A673 (cell line): Measurements from ENCODE around the gene SLC22A23. TPM values are rescaled to one million over a fixed set of nuclear protein-coding genes. Genes with fewer than 3 reads are reported as not detected.

Source experiments
- BruUV-seq: library from RNA; stranded (reverse); fragments of 400-500 nt; replicated peaks from 2 replicates; lab custom pipeline; 2021; lab: Mats Ljungman, UMichigan
- CTCF ChIA-PET: fragments of 300-600 bp; sonication (Branson Sonifier 250); formaldehyde crosslinking; loops from one replicate; lab custom pipeline; 2022; ENCODE audit warnings: antibody characterized with exemption; lab: Charles Lee
- POLR2A ChIA-PET: fragments of 300-600 bp; sonication (Branson Sonifier 250); formaldehyde crosslinking; loops from one replicate; lab custom pipeline; 2022; ENCODE audit warnings: antibody characterized with exemption; ENCODE audit not compliant: low non-redundant PET; lab: Charles Lee
- DNase-seq: peaks from one replicate; pipeline ENCODE4 v3.0.0-alpha.2; 2015; ENCODE audit warnings: low spot score
- H3K27ac ChIP-seq: fragments of 200-600 bp; sonication (generic); 2 replicates; pipeline ENCODE4 v1.5.1; 2016; ENCODE audit warnings: mixed run types, low read depth, mild to moderate bottlenecking, mixed read lengths, antibody characterized with exemption, low read length; ENCODE audit not compliant: poor library complexity, severe bottlenecking
- H3K27me3 ChIP-seq: fragments of 200-600 bp; sonication (generic); replicated peaks from 2 replicates; pipeline ENCODE4 v1.6.1; 2017; ENCODE audit warnings: mixed run types, low read depth, mild to moderate bottlenecking, mixed read lengths, antibody characterized with exemption, low read length; ENCODE audit not compliant: insufficient read depth, poor library complexity
- H3K36me3 ChIP-seq: fragments of 200-600 bp; sonication (generic); 2 replicates; pipeline ENCODE4 v1.6.1; 2016; ENCODE audit warnings: mixed run types, mild to moderate bottlenecking, mixed read lengths, antibody characterized with exemption, low read length; ENCODE audit not compliant: insufficient read depth, poor library complexity, severe bottlenecking
- H3K4me1 ChIP-seq: fragments of 200-600 bp; sonication (generic); 2 replicates; pipeline ENCODE4 v1.6.1; 2017; ENCODE audit warnings: mixed run types, mild to moderate bottlenecking, mixed read lengths, antibody characterized with exemption, low read length; ENCODE audit not compliant: insufficient read depth, poor library complexity, severe bottlenecking
- H3K4me3 ChIP-seq: fragments of 200-600 bp; sonication (generic); 2 replicates; pipeline ENCODE4 v1.5.1; 2016; ENCODE audit warnings: low read depth, mixed run types, mild to moderate bottlenecking, mixed read lengths, low read length; ENCODE audit not compliant: poor library complexity, severe bottlenecking
- H3K9me3 ChIP-seq: fragments of 200-600 bp; sonication (generic); 2 replicates; pipeline ENCODE4 v1.6.1; 2016; ENCODE audit warnings: mixed run types, low read depth, mild to moderate bottlenecking, mixed read lengths, antibody characterized with exemption, low read length; ENCODE audit not compliant: poor library complexity, severe bottlenecking
- CTCF ChIP-seq: fragments of 300-800, 200-600 bp; sonication (generic); conservative IDR thresholded peaks from 2 replicates; pipeline ENCODE4 v1.5.1; 2017; ENCODE audit warnings: low read depth, mild to moderate bottlenecking, antibody characterized with exemption, low read length, moderate library complexity, mixed read lengths
- EZH2 ChIP-seq: fragments of 200-600 bp; sonication (generic); IDR thresholded peaks from 2 replicates; pipeline ENCODE4 v1.6.1; 2017; ENCODE audit warnings: borderline replicate concordance, low read depth, mild to moderate bottlenecking, mixed read lengths, antibody characterized with exemption, low read length; ENCODE audit not compliant: poor library complexity, severe bottlenecking
- intact Hi-C: fragments of 100-400 bp; cut with micrococcal nuclease; formaldehyde crosslinking; loops from one replicate; pipeline ENCODE4 v1.10.0; 2022; ENCODE audit not compliant: unreplicated experiment
- total RNA-seq: library from RNA; stranded (reverse); gene quantifications from 2 replicates; pipeline ENCODE4 v1.2.3, GENCODE V29; 2021

Gene SLC22A23
- total RNA-seq, 1 experiment from 2014 or later: 6.2 TPM

- BruUV-seq: no TSS peak
- peaks cover 67% of the 10 kb centered on the region for H3K4me1 ChIP-seq
- ChIA-PET CTCF (no interaction called here), POLR2A (no interaction called here)
- H3K27ac ChIP-seq: no peak overlapping the region
- H3K4me3 ChIP-seq: no peak overlapping the region
- intact Hi-C loops: no loop called here
- H3K9me3 ChIP-seq: no peaks in the 10 kb centered on the region
- TF ChIP-seq EZH2 (no peak), CTCF (no peak)
- no peaks in the 10 kb centered on the region for H3K27me3 ChIP-seq
- no peaks in the 10 kb centered on the region for H3K36me3 ChIP-seq
- no peak for DNase-seq
These were observed 104.9 kb downstream of the SLC22A23 start for GRCh38 chr6:3351829-3352524.

DNA sequence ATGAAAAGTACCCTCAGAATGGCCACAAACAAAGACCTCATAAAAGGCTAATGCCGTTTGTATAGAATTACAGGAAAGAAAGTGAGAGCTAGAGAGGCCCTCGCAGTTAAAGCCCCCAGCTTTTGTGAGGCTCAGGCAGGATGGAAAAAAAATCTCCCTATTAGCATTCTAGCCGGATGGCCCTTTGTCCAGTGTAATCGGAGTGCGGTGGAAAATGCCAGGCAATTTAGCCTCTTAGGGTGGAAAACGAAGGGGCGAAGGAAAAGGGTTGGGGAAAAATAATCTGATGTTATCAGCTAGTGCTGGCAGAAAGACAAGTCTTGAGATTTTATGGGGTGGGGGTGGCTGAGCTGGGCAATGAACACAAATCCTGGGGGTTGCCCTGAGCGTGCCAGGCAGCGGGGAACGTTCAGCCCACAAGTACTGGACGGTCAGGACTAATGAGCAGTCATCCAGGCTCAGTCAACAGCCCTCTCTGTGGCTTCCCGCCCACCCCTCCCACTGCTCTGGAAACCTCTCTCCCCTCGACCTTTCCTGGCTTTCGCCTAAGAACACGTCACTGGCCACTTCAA is 105.7 kb downstream of the SLC22A23 start:
- H3K27ac ChIP-seq: peak overlapping the region; percentile 65
- H3K4me1 ChIP-seq: peaks cover 59% of the 10 kb centered on the region
- H3K4me3 ChIP-seq: no peak overlapping the region
- no TSS peak for BruUV-seq
- ChIA-PET CTCF (interaction anchor here (0.5 kb wide), 1 partner anchor 11 kb away, joined by 3 read pairs; no protein-coding TSS in a partner anchor), POLR2A (no interaction called here)
- no peaks in the 10 kb centered on the region for H3K9me3 ChIP-seq
- peak; percentile 57 for DNase-seq
- H3K27me3 ChIP-seq: no peaks in the 10 kb centered on the region
- intact Hi-C loops: no loop called here
- no peak for TF ChIP-seq CTCF
- no peak for TF ChIP-seq EZH2
- no peaks in the 10 kb centered on the region for H3K36me3 ChIP-seq

GRCh38 chr6:3350252-3350796 is 106.5 kb downstream of the SLC22A23 start:
- TF ChIP-seq CTCF: no peak
- TF ChIP-seq EZH2: no peak
- ChIA-PET CTCF (no interaction called here), POLR2A (no interaction called here)
- intact Hi-C loops: no loop called here
- no TSS peak for BruUV-seq
- no peak for DNase-seq
- H3K4me1 ChIP-seq: peaks cover 53% of the 10 kb centered on the region
- peak overlapping the region; percentile 65 for H3K27ac ChIP-seq
- no peaks in the 10 kb centered on the region for H3K36me3 ChIP-seq
- no peak overlapping the region for H3K4me3 ChIP-seq
- no peaks in the 10 kb centered on the region for H3K9me3 ChIP-seq
- no peaks in the 10 kb centered on the region for H3K27me3 ChIP-seq
